ENCODE measurements around the gene DENND4B. TPM values are rescaled to one million over a fixed set of nuclear protein-coding genes. Genes with fewer than 3 reads are reported as not detected.
"Not testable (repeated sequence)": the region's sequence is repeated elsewhere in the genome, so short reads cannot be mapped to it uniquely, and the experiment has no call there.

The DENND4B gene, protein sequence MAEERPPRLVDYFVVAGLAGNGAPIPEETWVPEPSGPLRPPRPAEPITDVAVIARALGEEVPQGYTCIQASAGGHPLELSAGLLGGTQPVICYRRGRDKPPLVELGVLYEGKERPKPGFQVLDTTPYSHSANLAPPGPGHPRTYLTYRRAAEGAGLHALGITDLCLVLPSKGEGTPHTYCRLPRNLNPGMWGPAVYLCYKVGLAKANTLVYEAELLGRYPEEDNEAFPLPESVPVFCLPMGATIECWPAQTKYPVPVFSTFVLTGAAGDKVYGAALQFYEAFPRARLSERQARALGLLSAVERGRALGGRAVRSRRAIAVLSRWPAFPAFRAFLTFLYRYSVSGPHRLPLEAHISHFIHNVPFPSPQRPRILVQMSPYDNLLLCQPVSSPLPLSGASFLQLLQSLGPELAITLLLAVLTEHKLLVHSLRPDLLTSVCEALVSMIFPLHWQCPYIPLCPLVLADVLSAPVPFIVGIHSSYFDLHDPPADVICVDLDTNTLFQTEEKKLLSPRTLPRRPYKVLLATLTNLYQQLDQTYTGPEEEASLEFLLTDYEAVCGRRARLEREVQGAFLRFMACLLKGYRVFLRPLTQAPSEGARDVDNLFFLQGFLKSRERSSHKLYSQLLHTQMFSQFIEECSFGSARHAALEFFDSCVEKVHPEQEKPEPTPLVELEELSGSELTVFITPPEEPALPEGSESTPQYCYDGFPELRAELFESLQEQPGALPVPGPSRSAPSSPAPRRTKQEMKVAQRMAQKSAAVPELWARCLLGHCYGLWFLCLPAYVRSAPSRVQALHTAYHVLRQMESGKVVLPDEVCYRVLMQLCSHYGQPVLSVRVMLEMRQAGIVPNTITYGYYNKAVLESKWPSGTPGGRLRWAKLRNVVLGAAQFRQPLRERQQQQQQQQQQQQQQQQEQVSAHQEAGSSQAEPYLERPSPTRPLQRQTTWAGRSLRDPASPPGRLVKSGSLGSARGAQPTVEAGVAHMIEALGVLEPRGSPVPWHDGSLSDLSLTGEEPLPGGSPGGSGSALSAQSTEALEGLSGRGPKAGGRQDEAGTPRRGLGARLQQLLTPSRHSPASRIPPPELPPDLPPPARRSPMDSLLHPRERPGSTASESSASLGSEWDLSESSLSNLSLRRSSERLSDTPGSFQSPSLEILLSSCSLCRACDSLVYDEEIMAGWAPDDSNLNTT (N-terminal part only)
- total RNA-seq = 11.9 TPM

DNA sequence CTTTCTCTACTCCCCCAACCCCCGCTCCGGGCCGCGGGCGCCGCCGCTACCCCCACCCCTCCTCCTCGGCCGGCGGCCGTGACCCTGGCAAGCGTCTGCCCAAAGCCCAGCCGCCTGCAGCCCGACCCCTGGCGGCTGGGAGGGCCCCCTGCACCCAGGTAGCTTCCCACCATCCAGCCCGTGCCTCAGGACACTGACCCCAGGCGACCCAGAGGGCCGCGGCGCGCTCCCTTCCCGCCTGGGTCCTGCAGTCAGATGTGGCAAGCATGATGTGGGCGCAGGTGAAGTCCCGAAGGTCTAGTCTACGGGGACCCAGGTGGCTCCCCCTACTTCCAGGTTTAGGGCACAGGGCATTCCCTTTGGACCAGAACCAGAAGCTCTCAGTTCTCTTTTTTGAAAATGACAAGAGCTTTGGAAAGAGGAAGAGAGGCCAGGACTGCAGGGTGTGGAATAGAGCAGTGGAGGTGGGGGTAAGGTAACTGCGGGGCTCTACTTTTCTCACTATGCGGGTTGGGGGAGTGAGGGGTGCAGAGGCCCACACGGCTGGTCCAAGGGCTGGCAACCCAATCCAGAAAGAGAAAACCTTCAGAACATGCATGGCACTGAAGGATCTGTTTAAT lies at the start of gene DENND4B:
DENND4B (minus strand) TSS at position 97 of the 620 bp plus-strand sequence. CDS start 2,344 bp downstream, outside the sequence.
- peak; percentile 58 for DNase-seq

DNA sequence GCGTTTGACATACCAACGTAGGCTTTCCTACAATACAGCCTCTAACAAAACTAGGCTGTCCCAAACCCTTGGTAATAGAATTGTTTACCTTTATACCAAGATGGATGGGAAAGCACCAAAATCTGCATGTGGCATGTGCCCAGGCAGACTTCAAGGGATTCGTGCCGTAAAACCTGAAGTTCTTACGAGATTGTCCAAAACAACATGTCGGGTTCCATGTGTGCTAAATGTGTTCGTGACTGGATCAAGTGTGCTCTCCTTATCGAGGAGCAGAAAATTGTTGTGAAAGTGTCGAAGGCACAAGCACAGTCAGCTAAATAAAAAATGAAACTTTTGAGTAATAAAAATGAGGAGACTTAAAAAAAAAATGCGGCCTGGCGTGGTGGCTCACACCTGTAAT lies 49.1 kb upstream of the DENND4B start:
- no peak for DNase-seq

DNA sequence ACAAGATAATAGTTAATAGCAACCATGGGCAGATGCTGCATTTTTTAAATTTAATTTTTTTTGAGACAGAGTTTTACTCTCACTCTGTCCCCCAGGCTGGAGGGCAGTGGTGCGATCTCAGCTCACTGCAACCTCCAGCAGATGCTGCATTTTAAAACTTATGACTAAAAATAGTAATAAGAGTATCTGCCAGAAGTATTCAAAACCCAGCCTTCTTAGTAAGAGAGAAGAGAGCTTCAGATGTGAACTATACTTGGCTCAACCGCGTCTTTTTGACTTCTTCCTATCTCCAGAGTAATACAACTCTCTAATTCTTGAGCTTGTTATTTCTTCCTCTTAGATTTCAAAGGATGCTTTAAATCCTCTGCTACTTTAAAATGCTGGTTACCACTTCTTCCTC lies 48.7 kb upstream of the DENND4B start:
- no peak for DNase-seq

DNA sequence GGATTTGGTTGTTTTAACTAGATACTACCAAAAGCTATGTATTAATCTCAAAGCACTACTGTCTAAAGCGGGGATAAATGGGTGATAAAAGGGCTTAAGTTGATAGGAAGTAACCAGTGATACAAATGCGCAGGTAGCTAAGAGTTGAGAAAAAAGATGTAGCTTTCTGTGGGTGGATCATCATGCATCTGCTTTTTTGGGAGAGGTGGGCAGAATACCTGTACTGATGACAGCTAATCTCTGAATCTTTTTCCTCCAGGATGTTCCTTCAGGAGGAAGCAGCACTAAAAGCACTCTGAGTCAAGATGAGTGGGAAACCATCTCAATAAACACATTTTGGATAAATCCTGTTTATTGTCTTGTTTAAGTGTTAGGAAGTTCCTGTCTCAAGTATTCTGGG lies 45.3 kb upstream of the DENND4B start:
- DNase-seq = no peak

DNA sequence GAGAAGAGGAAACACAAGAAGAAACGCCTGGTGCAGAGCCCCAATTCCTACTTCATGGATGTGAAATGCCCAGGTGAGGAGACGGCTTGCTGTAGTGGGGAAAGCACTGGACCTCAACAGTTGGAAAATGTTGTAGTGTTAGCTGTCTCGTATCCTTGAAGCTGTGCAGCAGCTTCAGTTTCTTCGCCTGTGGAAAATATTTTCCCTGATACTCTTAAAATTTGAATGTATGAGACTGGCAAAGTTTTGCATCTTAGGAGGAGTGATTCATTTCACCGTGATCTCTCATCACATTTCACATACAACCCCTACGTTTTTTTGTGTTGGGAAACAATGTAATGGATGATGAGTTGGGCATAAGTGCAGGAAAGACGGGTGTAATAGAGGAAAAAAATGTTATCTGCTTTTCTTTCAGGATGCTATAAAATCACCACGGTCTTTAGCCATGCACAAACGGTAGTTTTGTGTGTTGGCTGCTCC lies 44.7 kb upstream of the DENND4B start:
- no peak for DNase-seq

DNA sequence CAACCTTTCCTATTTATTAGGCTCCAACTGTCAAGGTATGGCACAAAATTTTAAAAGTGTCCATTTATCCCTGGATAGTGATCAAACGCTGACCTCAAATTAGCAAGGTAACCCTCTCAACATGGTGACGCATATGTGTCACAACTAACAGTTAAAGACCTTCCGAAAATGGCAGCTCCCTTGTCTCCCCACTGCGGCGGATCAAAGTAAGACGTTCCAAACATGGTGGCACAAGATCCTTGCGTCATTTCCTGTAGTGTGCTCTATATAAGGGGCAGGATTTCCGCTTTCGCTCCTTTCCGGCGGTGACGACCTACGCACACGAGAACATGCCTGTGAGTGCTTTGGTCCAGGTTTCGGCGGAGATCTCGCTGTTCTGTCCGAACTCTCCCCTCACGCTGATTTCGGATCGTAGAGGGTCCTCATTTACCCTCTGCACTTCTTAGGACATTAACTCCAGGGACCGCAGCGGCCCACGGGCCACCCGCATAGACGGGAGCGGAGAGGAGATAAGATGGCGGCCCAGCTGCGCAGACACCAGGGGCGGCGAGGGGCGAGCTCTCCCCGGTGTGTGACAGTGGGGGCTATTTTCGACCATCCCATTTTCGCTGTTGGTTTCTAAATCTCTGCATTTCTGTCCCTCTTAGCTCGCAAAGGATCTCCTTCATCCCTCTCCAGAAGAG lies 44.1 kb upstream of the DENND4B start, which contains the start of gene RPS27:
RPS27 (plus strand) TSS at position 295 of the 683 bp plus-strand sequence; CDS start at position 330, 35 bp downstream.
- DNase-seq = peak; percentile 84

DNA sequence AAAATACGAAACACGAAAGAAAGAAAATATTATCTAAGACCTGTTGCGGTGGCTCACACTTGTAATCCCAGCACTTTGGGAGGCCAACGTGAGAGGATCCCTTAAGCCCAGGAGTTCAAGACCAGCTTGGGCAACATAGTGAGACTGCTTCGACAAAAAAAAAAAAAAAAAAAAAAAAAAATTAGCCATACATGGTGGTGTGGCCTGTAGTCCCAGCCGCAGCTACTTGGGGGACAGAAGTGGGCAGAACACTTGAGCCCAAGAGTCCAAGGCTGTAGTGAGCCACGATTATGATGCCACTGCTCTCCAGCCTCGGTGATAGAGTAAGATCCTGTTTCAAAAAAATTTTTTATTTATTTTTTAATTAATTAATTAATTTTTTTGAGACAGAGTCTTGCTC lies 41.1 kb upstream of the DENND4B start:
- DNase-seq = no peak

DNA sequence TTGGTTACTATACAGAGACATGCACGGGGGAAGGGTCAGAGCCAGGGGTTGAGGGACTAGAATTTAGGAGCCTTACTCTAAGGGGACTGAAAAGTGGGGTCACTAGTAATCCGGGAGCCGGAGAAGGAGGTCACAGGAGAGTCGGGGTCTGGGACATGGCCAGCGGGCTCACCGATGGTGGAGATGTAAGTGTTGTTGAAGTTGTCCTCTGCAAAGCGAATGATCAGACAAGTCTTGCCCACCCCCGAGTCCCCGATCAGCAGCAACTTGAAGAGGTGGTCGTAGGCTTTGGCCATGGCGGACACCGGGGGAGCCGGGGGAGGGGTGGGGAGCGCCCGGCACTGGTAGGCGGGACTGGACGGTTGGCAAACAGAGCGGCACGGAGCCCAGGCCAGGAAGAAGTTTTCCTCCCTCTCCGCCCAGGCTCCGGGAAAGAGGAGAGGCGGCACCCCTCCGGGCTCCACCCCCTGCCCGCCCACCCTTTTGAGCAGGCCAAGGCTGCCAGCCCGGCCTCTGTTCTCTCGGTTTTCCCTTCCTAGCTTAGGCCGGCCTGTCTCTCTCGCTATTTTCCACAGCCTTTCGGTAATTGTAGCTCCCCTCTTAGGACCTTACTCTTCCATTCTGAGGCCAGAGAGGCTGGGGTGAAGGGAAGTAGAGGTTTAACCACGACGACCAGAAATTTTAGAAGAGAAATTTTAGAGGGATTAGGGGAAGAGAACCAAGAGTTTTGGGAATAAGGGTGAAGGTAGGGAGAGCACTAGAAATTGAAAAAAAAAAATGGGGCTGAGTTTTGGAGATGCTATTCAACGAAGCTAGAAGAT lies 39.6 kb upstream of the DENND4B start, which contains the start of gene RAB13:
RAB13 (minus strand) TSS at position 399 of the 821 bp plus-strand sequence; CDS start at position 296, 103 bp downstream.
- peak; percentile 34 for DNase-seq

DNA sequence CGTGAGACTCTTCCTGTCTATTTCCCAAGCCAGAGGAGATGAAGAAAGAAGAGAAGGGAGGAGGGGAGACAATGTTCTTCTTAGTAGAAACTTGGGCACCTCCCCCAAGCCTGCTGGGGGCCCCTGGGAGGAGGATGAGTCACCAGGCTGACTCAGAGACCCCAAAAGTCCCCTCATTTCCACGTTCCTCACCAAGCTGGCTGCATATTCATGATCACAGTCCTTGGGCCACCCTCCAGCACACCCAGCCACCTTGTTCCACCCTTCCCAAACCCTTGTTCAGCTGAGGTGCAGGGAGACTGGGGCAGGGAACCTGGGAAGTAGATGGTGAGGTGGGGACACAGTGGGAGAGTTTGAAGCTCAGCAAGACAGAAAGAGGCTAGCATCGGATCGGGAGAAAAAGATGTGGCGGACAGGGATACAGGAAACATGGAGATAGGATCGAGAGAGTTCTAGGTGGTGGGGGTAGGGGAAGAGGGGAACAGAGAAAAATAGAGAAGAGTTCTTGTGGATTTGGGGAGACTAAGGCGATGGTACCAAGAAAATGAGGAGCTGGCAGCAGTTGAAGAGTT lies 38.9 kb upstream of the DENND4B start:
- no peak for DNase-seq

DNA sequence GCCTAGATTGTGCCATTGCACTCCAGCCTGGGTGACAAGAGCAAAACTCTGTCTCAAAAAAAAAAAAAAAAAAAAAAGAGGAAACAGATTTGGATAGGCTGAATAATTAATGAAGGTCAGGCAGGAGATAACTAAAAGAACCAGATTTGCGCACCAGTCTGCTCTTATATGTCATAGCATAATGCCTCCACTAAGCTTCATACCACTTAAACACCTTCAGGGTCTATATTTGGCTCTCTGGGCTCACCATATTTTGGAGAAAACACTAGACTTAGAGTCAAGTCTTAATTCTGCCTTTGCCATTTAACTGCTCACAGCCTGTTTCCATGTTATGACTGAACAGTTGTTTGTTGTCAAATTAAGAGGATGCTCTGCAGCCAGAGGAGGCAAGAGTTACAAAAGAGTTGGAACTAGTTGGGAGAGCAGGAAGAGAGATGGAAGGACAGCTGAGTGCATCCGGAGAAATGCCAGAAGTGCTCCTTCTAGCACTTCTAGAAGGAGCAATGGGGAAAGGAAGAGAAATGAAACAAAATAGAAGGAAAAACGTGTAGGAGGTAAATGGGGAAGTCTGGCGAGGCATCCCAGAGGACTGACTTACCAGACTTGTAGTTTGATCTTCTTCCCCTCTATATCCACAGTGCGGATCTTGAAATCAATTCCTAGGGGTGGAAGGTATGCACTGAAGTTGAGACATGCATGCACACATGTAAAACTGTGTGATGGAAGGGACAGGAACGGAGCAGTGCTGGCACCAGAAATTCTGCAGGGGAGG lies 37.8 kb upstream of the DENND4B start:
- no peak for DNase-seq

DNA sequence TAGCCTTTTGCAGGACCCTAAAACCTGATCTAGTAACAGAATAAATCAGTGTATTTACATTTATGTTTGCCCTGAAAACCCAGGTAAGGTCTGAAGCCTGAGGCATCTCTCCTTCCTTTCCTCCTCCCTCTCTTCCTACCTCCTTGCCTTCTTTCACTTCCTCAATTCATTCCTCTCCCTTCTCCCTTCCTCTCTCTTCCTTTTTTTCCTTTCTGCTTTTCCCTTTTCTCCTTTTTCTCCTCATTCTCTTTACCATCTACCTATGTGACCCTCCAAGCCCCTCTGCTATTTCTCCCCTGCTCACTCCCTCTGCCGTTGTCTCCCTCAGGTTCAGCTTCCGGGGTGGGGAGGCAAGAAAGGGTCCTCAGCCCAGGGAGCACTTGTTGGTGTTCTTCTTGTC lies 35.2 kb upstream of the DENND4B start:
- DNase-seq = not testable (repeated sequence)

DNA sequence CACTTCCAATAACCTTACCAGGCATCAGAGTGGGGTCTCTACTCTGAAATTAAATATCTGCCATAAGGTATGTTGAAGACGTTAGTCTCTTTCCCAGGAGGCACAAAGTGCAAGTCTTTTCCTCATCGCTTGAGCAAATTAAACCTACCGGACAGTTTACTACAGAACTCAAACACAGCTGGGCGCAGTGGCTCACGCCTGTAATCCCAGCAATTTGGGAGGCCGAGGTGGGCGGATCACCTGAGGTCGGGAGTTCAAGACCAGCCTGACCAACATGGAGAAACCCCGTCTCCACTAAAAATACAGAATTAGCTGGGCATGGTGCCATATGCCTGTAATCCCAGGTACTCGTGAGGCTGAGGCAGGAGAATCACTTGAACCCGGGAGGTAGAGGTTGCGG lies 32.6 kb upstream of the DENND4B start:
- DNase-seq = not testable (repeated sequence)

DNA sequence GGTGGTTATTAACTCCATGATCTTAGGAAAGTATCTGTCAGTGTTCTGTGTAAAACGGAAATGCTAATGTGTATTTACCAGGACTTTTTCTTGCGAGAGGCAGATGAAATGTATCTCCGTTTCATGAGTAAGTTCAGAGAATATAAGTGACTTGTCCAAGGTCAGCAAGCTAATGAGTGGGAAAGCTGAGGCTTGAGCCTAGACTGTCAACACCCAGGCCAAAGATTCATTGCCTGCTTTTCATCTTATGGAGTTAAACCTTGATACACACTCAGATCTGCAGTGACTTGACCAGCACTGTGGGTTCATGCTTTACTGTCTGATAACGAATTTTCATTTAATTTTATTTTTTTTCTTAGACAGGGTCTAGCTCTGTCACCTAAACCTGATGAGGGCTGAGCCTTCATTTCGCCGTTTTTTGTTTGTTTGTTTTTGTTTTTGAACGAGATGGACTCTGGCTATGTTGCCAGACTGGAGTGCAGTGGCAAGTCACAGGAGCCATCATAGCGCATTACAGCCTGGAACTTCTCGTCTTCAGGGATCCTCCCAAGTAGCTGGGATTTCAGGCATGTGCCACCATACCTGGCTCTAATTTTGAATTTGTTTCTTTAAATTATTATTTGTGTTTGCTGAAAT lies 31.9 kb upstream of the DENND4B start:
- DNase-seq = no peak

DNA sequence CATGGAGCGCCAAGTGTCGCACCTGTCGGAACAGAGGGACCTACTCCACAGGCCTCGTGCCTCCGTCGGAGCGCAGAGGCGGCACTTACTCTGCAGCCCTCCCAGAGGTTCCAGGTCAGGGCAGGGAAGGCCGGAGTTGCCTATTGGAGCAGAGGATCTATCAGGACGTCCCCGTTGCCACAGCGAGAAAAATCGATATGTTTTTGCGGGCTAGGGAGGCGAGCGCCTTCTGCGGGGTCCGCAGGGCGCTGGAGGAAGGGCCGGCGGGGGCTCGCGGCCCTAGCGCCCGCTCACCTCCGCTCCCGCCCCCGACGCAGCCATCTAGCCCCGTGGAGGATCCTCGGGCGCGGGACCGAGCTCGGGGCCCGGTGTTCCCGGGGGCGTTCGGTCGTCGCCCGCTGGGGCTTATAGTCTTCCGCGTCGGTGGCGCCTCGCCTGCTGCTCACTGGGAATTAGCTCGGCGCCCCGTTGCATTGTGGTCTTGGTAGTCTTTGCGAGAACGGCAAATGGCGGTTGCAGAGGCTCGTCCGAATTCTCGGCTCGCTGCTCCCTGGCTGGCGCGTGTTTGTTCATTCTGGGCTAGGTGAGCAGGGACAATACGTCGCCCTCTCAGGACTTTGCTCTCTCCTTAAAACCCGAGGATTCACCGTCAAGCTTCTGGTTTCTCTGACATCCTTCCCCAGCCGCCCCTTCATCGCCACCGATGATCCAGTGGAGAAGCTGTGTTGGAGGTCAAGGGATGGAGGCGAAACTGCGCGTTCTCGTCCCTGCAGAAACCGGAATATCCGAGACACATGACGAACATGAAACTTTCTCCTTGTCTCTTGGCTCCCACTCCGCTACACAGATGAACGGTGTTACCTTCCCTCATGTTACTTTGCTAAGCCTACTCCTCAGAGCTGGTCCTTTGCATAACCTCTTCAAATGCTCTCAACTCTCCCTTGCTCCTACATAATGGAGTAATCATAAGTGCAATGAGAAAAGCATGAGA lies 31.0 kb upstream of the DENND4B start, which contains the start of gene JTB:
JTB (minus strand) TSS at position 425 of the 991 bp plus-strand sequence; CDS start at position 3, 422 bp downstream.
- peak; percentile 85 for DNase-seq

DNA sequence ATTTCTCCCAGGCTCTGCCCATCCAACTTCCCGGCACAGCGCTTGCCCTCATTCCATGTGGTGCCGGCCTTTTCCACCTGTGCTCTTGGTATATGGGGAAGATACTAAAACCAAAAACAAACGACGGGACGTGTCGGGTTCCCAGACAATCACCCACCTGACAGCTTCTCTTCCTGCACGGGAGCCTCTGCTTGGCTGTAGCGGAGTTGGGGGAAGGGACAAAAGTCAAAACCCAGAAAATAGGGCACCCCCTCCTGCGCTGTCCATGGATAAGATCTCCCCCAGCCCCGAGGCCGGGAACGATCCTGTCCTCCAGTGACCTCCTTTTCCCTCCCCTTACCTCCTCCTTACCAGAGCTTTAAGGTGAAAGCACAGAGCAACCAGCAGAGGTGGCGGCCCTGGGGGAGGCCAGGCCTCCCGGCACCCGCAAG lies 30.3 kb upstream of the DENND4B start:
- DNase-seq = no peak

DNA sequence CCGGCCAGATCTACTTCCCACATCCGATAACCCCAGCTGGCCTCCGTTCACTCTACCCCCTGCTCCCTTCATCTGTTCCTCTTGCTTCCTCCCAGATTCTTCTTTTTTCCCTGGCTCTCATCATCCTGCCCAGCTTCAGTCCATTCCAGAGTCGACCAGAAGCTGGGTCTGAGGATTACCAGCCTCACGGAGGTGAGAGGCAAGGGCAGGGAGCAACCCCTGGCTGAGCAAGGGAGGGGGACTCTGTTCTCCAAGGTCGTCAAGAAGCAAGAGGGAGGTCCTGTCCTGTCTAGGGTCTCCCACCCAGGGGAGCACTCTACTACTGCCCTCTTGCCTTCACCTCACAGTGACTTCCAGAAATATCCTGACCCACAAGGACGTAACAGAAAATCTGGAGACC lies 27.0 kb upstream of the DENND4B start:
- DNase-seq = no peak

DNA sequence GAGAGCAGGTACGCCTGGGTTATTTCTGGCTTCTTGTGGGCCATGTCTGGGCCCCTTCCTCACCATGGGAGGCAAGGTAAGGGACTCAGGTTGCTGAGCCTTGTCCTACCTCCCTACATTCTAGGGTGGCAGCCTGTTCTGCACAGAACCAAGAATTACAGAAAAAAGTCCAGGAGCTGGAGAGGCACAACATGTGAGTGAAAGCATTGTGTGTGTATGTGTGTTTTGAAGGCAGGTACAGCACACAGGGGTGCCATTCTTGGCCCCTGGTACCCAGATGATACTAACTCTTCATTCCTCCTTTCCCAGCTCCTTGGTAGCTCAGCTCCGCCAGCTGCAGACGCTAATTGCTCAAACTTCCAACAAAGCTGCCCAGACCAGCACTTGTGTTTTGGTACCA lies 26.6 kb upstream of the DENND4B start:
- no peak for DNase-seq
